Diencephalon (tissue), 1 donor: ENCODE results near the gene TRIM24. TPM values are rescaled to one million over a fixed set of nuclear protein-coding genes. Genes with fewer than 3 reads are reported as not detected.

Experiments
- small RNA-seq: library from RNA; depleted of rRNA; stranded (forward); fragments of <200 nt; gene quantifications from one replicate; pipeline ENCODE3, GENCODE V24; 2014
- total RNA-seq: library from RNA; depleted of rRNA; stranded (reverse); fragments of >200 nt; gene quantifications from one replicate; pipeline ENCODE4 v1.2.3, GENCODE V29; 2014

Gene TRIM24
- total RNA-seq: 45.0 TPM

DNA sequence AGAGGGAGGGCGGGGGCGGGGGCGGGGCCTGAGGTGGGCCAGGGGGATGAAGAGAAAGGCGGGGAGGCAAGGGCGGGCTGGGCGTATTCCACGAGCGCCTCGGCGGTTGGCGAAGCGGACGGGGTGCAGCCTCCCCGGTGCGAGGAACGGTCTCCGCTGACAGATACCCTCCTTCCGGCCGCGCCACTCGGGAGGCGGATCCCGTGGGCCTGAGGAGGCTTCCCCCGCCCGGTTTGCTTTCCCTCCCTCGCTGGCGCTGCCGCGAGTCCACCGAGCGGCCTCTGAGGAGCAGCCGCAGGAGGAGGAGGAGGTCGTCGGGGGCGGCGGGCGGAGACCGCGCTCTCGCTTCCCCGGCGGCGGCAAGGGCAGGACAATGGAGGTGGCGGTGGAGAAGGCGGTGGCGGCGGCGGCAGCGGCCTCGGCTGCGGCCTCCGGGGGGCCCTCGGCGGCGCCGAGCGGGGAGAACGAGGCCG, at the start of gene TRIM24:
TSS of gene TRIM24 (plus strand) at position 84 of the 473 bp plus-strand sequence. CDS start at position 374, 290 bp downstream.

Small RNAs within 50 kb of the gene (small RNA-seq; reads per million reads assigned to genes)
- not detected for gene RF00561

Other genes with a start within 250 kb of the TRIM24 start
- gene SVOPL, start 241.1 kb downstream of the TRIM24 start, total RNA-seq: 3.0 TPM